GM12892 (cell line): Measurements from ENCODE around the gene CHPT1.
"Not testable (repeated sequence)": the region's sequence is repeated elsewhere in the genome, so short reads cannot be mapped to it uniquely, and the experiment has no call there.

ENCODE experiments used
- POLR2AphosphoS5 ChIP-seq: IDR thresholded peaks from 2 replicates; pipeline ENCODE4 v1.6.1; 2011; ENCODE audit warnings: low read depth, low read length, control low read depth
- TAF1 ChIP-seq: IDR thresholded peaks from 2 replicates; pipeline ENCODE4 v1.6.1; 2011; ENCODE audit warnings: low read depth, mild to moderate bottlenecking, control low read depth, low read length, borderline replicate concordance

DNA sequence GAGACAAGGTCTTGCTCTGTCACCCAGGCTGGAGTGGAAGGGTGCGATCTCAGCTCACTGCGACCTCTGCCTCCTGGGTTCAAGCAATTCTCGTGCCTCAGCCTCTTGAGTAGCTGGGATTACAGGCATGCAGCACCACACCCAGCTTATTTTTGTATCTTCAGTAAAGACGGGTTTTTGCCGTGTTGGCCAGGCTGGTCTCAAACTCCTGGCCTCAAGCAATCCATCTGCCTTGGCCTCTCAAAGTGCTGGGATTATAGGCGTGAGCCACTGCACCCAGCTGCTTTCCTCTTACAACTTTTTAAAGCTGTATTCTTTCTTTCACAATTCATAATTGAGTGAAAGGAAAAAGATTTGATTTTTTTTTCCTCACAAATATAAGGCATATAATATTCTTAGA, 15.8 kb upstream of the CHPT1 start:
- TF ChIP-seq POLR2AphosphoS5, TAF1: not testable (repeated sequence)
